Memory B cell (primary cell): ENCODE data around the gene HSF2BP.

ENCODE experiments used
- ATAC-seq: fragments of 150-1000 bp; cut with Tn5 transposase; 2 replicates; pipeline ENCODE4 v1.10.0; 2021; ENCODE audit warnings: low read depth, mild to moderate bottlenecking, moderate library complexity
- DNase-seq, 2 donors: peaks; one replicate each; pipeline ENCODE4 v3.0.0; 2022; ENCODE audit warnings: low spot score in 2 of 2
- H3K27ac Mint-ChIP-seq: one replicate; pipeline ENCODE4 v1.8.0; 2022; ENCODE audit warnings: mild to moderate bottlenecking, moderate library complexity, mixed read lengths
- H3K27me3 Mint-ChIP-seq: one replicate; pipeline ENCODE4 v1.8.0; 2022; ENCODE audit warnings: mixed read lengths
- H3K36me3 Mint-ChIP-seq: one replicate; pipeline ENCODE4 v1.8.0; 2022; ENCODE audit warnings: mild to moderate bottlenecking, mixed read lengths
- H3K4me1 Mint-ChIP-seq: one replicate; pipeline ENCODE4 v1.8.0; 2022; ENCODE audit warnings: mixed read lengths
- H3K4me3 Mint-ChIP-seq: one replicate; pipeline ENCODE4 v1.8.0; 2022; ENCODE audit warnings: mild to moderate bottlenecking, moderate library complexity, mixed read lengths
- H3K9me3 Mint-ChIP-seq: one replicate; pipeline ENCODE4 v1.8.0; 2022; ENCODE audit warnings: mixed read lengths

The HSF2BP gene

GRCh38 chr21:43611598-43612369 is 47.5 kb downstream of the HSF2BP start:
- no peak overlapping the region for H3K27ac Mint-ChIP-seq
- no peaks in the 10 kb centered on the region for H3K36me3 Mint-ChIP-seq
- no peaks in the 10 kb centered on the region for H3K9me3 Mint-ChIP-seq
- H3K4me1 Mint-ChIP-seq: peaks cover 7% of the 10 kb centered on the region
- H3K4me3 Mint-ChIP-seq: no peak overlapping the region
- ATAC-seq: peak; percentile 77
- DNase-seq: peak; percentile 28 to 35
- H3K27me3 Mint-ChIP-seq: peaks cover 2% of the 10 kb centered on the region

- no peaks in the 10 kb centered on the region for H3K36me3 Mint-ChIP-seq
- H3K27me3 Mint-ChIP-seq: peaks cover 2% of the 10 kb centered on the region
- no peaks in the 10 kb centered on the region for H3K9me3 Mint-ChIP-seq
- no peak for ATAC-seq
- H3K4me1 Mint-ChIP-seq: peaks cover 7% of the 10 kb centered on the region
- H3K27ac Mint-ChIP-seq: no peak overlapping the region
- no peak for DNase-seq
- H3K4me3 Mint-ChIP-seq: no peak overlapping the region
Measured at GRCh38 chr21:43609501-43610340, 49.6 kb downstream of the HSF2BP start.

- H3K9me3 Mint-ChIP-seq: no peaks in the 10 kb centered on the region
- peaks cover 7% of the 10 kb centered on the region for H3K4me1 Mint-ChIP-seq
- H3K4me3 Mint-ChIP-seq: no peak overlapping the region
- H3K27ac Mint-ChIP-seq: no peak overlapping the region
- no peak for DNase-seq
- peaks cover 2% of the 10 kb centered on the region for H3K27me3 Mint-ChIP-seq
- no peaks in the 10 kb centered on the region for H3K36me3 Mint-ChIP-seq
- no peak for ATAC-seq
Measured at GRCh38 chr21:43608664-43609063, 50.6 kb downstream of the HSF2BP start.

DNA sequence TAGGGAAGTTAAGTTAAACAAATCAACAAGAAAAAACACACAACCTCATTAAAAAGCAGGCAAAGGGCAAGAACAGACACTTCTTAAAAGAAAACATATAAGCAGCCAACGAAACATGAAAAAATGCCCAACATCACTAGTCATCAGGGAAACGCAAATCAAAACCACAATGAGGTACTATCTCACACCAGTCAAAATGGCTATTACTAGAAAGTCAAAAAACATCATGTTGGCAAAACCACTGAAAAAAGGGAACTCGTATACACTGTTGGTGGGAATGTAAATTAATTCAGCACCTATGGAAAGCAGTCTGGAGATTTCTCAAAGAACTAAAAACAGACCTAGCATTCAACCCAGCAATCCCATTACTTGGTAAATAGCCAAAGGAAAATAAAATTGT is 51.1 kb downstream of the HSF2BP start:
- DNase-seq: no peak
- Mint-ChIP-seq H3K4me1 (peaks cover 7% of the 10 kb centered on the region), H3K36me3 (no peaks in the 10 kb centered on the region), H3K27ac (no peak overlapping the region), H3K27me3 (peaks cover 2% of the 10 kb centered on the region), H3K4me3 (no peak overlapping the region), H3K9me3 (no peaks in the 10 kb centered on the region)
- ATAC-seq: peak; percentile 56

GRCh38 chr21:43605320-43606215 is 53.7 kb downstream of the HSF2BP start:
- Mint-ChIP-seq H3K4me3 (no peak overlapping the region), H3K36me3 (no peaks in the 10 kb centered on the region), H3K4me1 (peaks cover 7% of the 10 kb centered on the region), H3K9me3 (no peaks in the 10 kb centered on the region), H3K27ac (no peak overlapping the region), H3K27me3 (peaks cover 2% of the 10 kb centered on the region)
- ATAC-seq: no peak
- no peak for DNase-seq

DNA sequence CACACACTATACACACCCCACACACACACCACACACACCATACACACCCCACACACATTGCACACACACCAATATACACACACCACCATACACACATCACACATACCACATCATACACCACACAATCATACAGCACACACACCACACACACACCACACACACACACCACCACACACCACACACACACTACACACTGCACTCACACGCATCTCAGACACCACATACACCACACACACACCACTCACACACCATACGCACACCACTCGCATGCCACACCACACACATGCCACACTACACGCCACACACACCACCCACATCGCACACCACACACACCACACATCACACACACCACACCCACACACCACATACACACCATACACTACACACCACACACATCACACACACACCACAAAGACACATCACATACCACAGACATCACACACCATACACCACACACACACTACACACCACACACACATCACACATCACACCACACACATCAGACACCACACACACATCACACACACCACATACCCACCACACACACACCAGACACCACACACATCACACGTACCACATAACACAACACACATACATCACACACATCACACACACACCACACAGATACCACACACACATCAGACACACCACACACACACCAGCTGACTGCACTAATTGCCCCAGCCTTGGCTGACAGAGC is 54.6 kb downstream of the HSF2BP start:
- DNase-seq (no peak), ATAC-seq (no peak)
- Mint-ChIP-seq H3K4me3 (no peak overlapping the region), H3K27ac (no peak overlapping the region), H3K9me3 (no peaks in the 10 kb centered on the region), H3K4me1 (peaks cover 12% of the 10 kb centered on the region), H3K36me3 (no peaks in the 10 kb centered on the region), H3K27me3 (no peaks in the 10 kb centered on the region)

DNA sequence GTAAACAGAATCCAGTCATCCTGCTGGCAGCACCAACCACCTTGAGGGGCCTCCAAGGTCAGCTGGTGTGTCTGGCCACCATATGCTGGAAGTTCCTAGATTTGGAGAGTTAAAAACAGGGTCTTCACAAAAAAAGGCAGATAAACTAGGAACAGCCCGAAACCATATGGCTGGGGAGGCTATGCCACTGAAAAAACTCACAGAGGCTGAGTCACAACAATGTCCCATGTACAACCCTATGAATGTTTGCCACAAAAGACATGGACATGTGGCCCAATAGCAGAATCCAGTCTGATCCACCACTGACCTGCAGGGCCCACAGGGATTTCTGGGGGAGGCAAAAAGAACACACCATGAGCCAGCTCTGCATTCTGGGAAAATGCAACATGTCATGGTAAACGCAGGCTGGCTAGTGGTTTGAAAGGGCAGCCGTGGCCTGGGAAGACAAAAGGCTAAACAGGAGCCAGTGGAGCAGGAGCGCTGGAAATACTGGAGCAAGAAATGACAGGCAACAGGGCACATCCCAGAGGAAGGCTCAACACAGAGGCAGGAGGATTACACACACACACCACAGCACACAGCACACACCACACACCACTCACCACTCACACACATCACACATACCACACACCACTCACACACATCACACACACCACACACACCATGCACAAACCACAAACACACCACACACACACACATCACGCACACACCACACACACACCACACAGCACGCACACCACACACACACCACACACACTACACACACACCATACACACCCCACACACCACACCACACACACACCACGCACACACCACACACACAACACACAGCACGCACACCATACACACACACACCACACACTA is 55.4 kb downstream of the HSF2BP start:
- Mint-ChIP-seq H3K36me3 (no peaks in the 10 kb centered on the region), H3K4me3 (no peak overlapping the region), H3K9me3 (no peaks in the 10 kb centered on the region), H3K27me3 (no peaks in the 10 kb centered on the region), H3K27ac (no peak overlapping the region), H3K4me1 (peaks cover 12% of the 10 kb centered on the region)
- ATAC-seq (no peak), DNase-seq (no peak)

DNA sequence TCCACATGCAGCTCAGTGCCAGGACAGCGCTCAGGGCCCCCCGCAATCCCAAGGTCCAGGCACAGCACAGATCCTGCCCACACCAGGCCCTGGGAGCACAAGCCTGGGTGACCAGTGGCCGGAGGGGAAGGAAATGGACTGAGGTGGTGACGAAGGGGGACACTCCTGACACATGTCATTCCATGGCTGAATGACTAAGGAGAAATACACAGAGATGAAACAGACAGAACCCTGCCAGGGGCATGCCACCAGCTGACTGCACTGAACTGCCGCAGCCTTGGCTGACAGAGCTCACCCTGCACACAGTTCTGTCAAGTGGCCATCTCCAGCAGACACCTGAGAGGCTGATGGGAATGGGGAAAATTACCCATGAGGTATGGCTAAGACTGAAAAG is 56.1 kb downstream of the HSF2BP start:
- no peak overlapping the region for H3K4me3 Mint-ChIP-seq
- ATAC-seq (no peak), DNase-seq (no peak)
- H3K4me1 Mint-ChIP-seq: peaks cover 12% of the 10 kb centered on the region
- H3K9me3 Mint-ChIP-seq: no peaks in the 10 kb centered on the region
- H3K27ac Mint-ChIP-seq: no peak overlapping the region
- no peaks in the 10 kb centered on the region for H3K36me3 Mint-ChIP-seq
- H3K27me3 Mint-ChIP-seq: no peaks in the 10 kb centered on the region

GRCh38 chr21:43602266-43603232 is 56.7 kb downstream of the HSF2BP start:
- Mint-ChIP-seq H3K9me3 (no peaks in the 10 kb centered on the region), H3K4me3 (no peak overlapping the region), H3K4me1 (peaks cover 8% of the 10 kb centered on the region), H3K27me3 (no peaks in the 10 kb centered on the region), H3K36me3 (no peaks in the 10 kb centered on the region), H3K27ac (no peak overlapping the region)
- ATAC-seq (no peak), DNase-seq (no peak)

DNA sequence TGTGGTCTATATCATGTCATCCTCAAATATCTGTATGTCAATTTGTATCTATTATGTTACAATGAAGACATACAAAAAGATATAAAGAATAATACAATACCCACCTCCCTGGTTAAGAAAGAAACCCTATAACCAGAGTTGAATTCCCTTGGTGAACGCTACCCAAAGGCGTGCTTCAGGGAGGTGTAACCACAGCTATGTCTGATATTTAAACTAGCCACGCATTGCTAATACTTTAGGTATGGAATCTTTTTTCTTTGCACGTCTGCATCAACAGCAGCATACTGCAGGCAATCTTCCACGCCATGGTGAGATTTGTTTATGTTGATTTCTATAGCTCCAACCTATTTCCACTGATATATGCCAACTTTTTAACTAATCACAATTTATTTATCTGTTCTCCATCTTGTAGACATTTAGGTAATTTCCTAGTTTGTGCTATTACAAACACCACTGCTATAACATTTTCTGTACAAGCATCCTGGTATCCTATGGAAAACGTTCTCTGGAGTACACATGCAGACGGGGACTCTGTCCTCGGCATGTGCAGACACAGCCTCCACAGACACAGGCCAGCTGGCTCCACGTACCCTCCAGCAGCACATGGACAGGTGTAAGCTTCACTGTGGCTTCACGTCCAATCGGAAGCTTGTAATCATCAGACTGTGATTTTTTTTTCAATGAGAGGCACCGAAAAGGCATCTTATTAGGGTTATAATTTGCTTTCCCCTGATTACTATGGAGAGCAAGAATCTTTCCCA is 58.5 kb downstream of the HSF2BP start:
- ATAC-seq (no peak), DNase-seq (no peak)
- no peak overlapping the region for H3K27ac Mint-ChIP-seq
- H3K4me1 Mint-ChIP-seq: peaks cover 8% of the 10 kb centered on the region
- H3K4me3 Mint-ChIP-seq: no peak overlapping the region
- H3K27me3 Mint-ChIP-seq: no peaks in the 10 kb centered on the region
- H3K36me3 Mint-ChIP-seq: no peaks in the 10 kb centered on the region
- H3K9me3 Mint-ChIP-seq: no peaks in the 10 kb centered on the region

- DNase-seq (no peak), ATAC-seq (peak; percentile 79)
- Mint-ChIP-seq H3K27me3 (no peaks in the 10 kb centered on the region), H3K27ac (no peak overlapping the region), H3K4me3 (no peak overlapping the region), H3K9me3 (no peaks in the 10 kb centered on the region), H3K4me1 (peaks cover 8% of the 10 kb centered on the region), H3K36me3 (no peaks in the 10 kb centered on the region)
Measured at GRCh38 chr21:43599728-43600127, 59.6 kb downstream of the HSF2BP start.
